ENCODE measurements around the gene TMEM150C. TPM values are rescaled to one million over a fixed set of nuclear protein-coding genes. Genes with fewer than 3 reads are reported as not detected.

TMEM150C gene
- total and polyA plus RNA-seq, 2 donors (not counting 1 experiment from before 2014, with no cell fraction given) = 0.24 to 1.2 TPM

DNA sequence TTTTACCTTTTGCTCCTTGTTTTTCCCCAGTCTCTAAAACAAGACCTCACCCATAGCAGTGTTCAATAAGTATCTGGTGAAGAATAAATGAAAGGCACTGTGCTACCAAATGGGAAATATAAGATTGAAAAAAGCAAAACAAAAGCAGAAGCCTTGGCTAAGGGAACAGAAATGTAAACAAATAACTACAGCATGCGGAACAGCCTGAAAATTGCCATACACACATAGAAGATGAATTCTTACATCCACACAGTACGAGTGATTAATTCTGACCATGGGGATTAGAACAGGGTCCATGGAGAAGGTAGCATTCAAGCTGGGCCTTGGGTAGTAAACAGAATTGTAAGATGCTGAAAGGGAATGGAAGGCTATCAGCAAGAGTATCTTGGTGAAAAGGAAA is 40.5 kb downstream of the TMEM150C start:
- Histone ChIP-seq H3K9ac (ENCODE audit: insufficient read depth, low read length) (no peak overlapping the region), H4K20me1 (ENCODE audit: control insufficient read depth, extremely low read depth, insufficient read depth, low read length) (no peaks in the 10 kb centered on the region), H3K4me2 (ENCODE audit: extremely low read depth, insufficient read depth, low read length) (no peak overlapping the region), H3K27me3 (ENCODE audit: control insufficient read depth, insufficient read depth, low read length) (no peaks in the 10 kb centered on the region), H3K9me3 (ENCODE audit: control insufficient read depth, insufficient read depth, low read depth, low read length) (no peaks in the 10 kb centered on the region), H3K4me3 (replicated peaks in 1 of 4; ENCODE audit: control extremely low read depth in 1 of 4, insufficient read depth in 1 of 4, low read depth in 3 of 4, low read length in 4 of 4) (no peak overlapping the region), H3K79me2 (ENCODE audit: control insufficient read depth, insufficient read depth, low read length) (no peaks in the 10 kb centered on the region), H3K4me1 (ENCODE audit: control insufficient read depth, extremely low read depth, insufficient read depth, low read length) (no peaks in the 10 kb centered on the region), H3K27ac (ENCODE audit: insufficient read depth, low read length) (no peak overlapping the region), H2AFZ (ENCODE audit: low read length) (no peak overlapping the region), H3K36me3 (ENCODE audit: control insufficient read depth, insufficient read depth, low read length) (no peaks in the 10 kb centered on the region)
- no peak for TF ChIP-seq EZH2 (IDR thresholded peaks at IDR 0.05; ENCODE audit: low read length, missing control alignments)
- TF ChIP-seq, protein P1, sequence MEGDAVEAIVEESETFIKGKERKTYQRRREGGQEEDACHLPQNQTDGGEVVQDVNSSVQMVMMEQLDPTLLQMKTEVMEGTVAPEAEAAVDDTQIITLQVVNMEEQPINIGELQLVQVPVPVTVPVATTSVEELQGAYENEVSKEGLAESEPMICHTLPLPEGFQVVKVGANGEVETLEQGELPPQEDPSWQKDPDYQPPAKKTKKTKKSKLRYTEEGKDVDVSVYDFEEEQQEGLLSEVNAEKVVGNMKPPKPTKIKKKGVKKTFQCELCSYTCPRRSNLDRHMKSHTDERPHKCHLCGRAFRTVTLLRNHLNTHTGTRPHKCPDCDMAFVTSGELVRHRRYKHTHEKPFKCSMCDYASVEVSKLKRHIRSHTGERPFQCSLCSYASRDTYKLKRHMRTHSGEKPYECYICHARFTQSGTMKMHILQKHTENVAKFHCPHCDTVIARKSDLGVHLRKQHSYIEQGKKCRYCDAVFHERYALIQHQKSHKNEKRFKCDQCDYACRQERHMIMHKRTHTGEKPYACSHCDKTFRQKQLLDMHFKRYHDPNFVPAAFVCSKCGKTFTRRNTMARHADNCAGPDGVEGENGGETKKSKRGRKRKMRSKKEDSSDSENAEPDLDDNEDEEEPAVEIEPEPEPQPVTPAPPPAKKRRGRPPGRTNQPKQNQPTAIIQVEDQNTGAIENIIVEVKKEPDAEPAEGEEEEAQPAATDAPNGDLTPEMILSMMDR (conservative IDR thresholded peaks at IDR 0.05 in 1 of 2, IDR thresholded peaks at IDR 0.05 in 1 of 2; ENCODE audit: low read depth in 1 of 2, low read length in 2 of 2) = no peak
- DNase-seq (ENCODE audit: low read depth in 2 of 2) = peak in 1 of 2 donors; percentile 18

DNA sequence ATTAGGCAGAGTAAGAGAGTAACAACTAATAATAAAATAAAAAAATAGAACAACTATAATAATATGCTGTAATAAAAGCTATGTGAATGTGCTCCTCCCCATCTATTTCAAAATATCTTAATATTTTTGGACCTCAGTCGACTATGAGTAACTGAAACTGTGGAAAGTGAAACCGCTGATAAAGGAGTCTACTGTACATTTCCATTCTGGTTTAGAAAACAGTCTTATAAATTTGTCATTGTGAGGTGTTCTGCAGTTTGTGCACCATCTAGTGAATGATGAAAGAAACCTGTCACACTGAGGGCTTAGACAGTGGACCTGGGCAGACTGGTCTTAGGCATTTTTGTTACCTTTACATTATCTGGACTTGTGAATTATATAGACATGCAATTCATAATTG is 42.0 kb downstream of the TMEM150C start:
- Histone ChIP-seq H3K9ac (ENCODE audit: insufficient read depth, low read length) (no peak overlapping the region), H3K36me3 (ENCODE audit: control insufficient read depth, insufficient read depth, low read length) (no peaks in the 10 kb centered on the region), H3K4me2 (ENCODE audit: extremely low read depth, insufficient read depth, low read length) (no peak overlapping the region), H3K4me1 (ENCODE audit: control insufficient read depth, extremely low read depth, insufficient read depth, low read length) (no peaks in the 10 kb centered on the region), H3K27ac (ENCODE audit: insufficient read depth, low read length) (no peak overlapping the region), H3K9me3 (ENCODE audit: control insufficient read depth, insufficient read depth, low read depth, low read length) (no peaks in the 10 kb centered on the region), H4K20me1 (ENCODE audit: control insufficient read depth, extremely low read depth, insufficient read depth, low read length) (no peaks in the 10 kb centered on the region), H3K27me3 (ENCODE audit: control insufficient read depth, insufficient read depth, low read length) (no peaks in the 10 kb centered on the region), H3K79me2 (ENCODE audit: control insufficient read depth, insufficient read depth, low read length) (no peaks in the 10 kb centered on the region), H2AFZ (ENCODE audit: low read length) (no peak overlapping the region), H3K4me3 (replicated peaks in 1 of 4; ENCODE audit: control extremely low read depth in 1 of 4, insufficient read depth in 1 of 4, low read depth in 3 of 4, low read length in 4 of 4) (no peak overlapping the region)
- TF ChIP-seq, protein P1 (conservative IDR thresholded peaks at IDR 0.05 in 1 of 2, IDR thresholded peaks at IDR 0.05 in 1 of 2; ENCODE audit: low read depth in 1 of 2, low read length in 2 of 2) = no peak
- TF ChIP-seq EZH2 (IDR thresholded peaks at IDR 0.05; ENCODE audit: low read length, missing control alignments) = no peak
- DNase-seq (ENCODE audit: low read depth in 2 of 2) = peak; percentile 10 to 20

GRCh38 chr4:82519072-82519471 is 42.7 kb downstream of the TMEM150C start:
- H3K36me3 ChIP-seq (ENCODE audit: control insufficient read depth, insufficient read depth, low read length) = no peaks in the 10 kb centered on the region
- DNase-seq (ENCODE audit: low read depth in 2 of 2) = peak in 1 of 2 donors; percentile 80
- no peak overlapping the region for H3K4me2 ChIP-seq (ENCODE audit: extremely low read depth, insufficient read depth, low read length)
- no peaks in the 10 kb centered on the region for H3K4me1 ChIP-seq (ENCODE audit: control insufficient read depth, extremely low read depth, insufficient read depth, low read length)
- H3K9me3 ChIP-seq (ENCODE audit: control insufficient read depth, insufficient read depth, low read depth, low read length) = no peaks in the 10 kb centered on the region
- no peak overlapping the region for H3K4me3 ChIP-seq (replicated peaks in 1 of 4; ENCODE audit: control extremely low read depth in 1 of 4, insufficient read depth in 1 of 4, low read depth in 3 of 4, low read length in 4 of 4)
- H4K20me1 ChIP-seq (ENCODE audit: control insufficient read depth, extremely low read depth, insufficient read depth, low read length) = no peaks in the 10 kb centered on the region
- no peak overlapping the region for H2AFZ ChIP-seq (ENCODE audit: low read length)
- no peaks in the 10 kb centered on the region for H3K27me3 ChIP-seq (ENCODE audit: control insufficient read depth, insufficient read depth, low read length)
- no peaks in the 10 kb centered on the region for H3K79me2 ChIP-seq (ENCODE audit: control insufficient read depth, insufficient read depth, low read length)
- H3K27ac ChIP-seq (ENCODE audit: insufficient read depth, low read length) = no peak overlapping the region
- no peak overlapping the region for H3K9ac ChIP-seq (ENCODE audit: insufficient read depth, low read length)
- TF ChIP-seq, protein P1 (conservative IDR thresholded peaks at IDR 0.05 in 1 of 2, IDR thresholded peaks at IDR 0.05 in 1 of 2; ENCODE audit: low read depth in 1 of 2, low read length in 2 of 2) = no peak
- TF ChIP-seq EZH2 (IDR thresholded peaks at IDR 0.05; ENCODE audit: low read length, missing control alignments) = no peak
